ENCODE data around the gene EREG. TPM values are rescaled to one million over a fixed set of nuclear protein-coding genes. Genes with fewer than 3 reads are reported as not detected.

Gene EREG
- total and polyA plus RNA-seq, 9 of the 15 experiments (the other 6 are each of a cell fraction or from before 2014, with no cell fraction given), result 0.97 to 7.3 (median 2.5) TPM

- TF ChIP-seq SMAD2 (IDR thresholded peaks at IDR 0.05; ENCODE audit: low read depth, low read length) (no peak), ESRRA (IDR thresholded peaks at IDR 0.05; ENCODE audit: borderline replicate concordance, low read depth) (no peak), CEBPB (tag; IDR thresholded peaks at IDR 0.05) (peak; percentile 77), ZNF3 (CRISPR knock-in tag; IDR thresholded peaks at IDR 0.05) (no peak), RBM14 (IDR thresholded peaks at IDR 0.05; ENCODE audit: borderline replicate concordance, insufficient read depth, low read depth, low read length) (no peak), RCOR1 (IDR thresholded peaks at IDR 0.05; ENCODE audit: borderline replicate concordance in 1 of 2, low read depth in 2 of 2, low read length in 2 of 2) (no peak), ZFP30 (CRISPR knock-in tag; IDR thresholded peaks at IDR 0.05; ENCODE audit: borderline replicate concordance) (no peak), HOXB6 (CRISPR knock-in tag; IDR thresholded peaks at IDR 0.05; ENCODE audit: borderline replicate concordance) (no peak), STAT5B (CRISPR knock-in tag; IDR thresholded peaks at IDR 0.05) (no peak), SMARCC2 (IDR thresholded peaks at IDR 0.05; ENCODE audit: low read depth) (no peak), ZBTB43 (CRISPR knock-in tag; IDR thresholded peaks at IDR 0.05) (no peak), ZKSCAN1 (IDR thresholded peaks at IDR 0.05; ENCODE audit: low read depth, low read length) (no peak), SAP30 (IDR thresholded peaks at IDR 0.05; ENCODE audit: borderline replicate concordance, insufficient read depth, low read depth, low read length, poor library complexity, severe bottlenecking) (no peak)
- TF ChIP-seq, protein P1, sequence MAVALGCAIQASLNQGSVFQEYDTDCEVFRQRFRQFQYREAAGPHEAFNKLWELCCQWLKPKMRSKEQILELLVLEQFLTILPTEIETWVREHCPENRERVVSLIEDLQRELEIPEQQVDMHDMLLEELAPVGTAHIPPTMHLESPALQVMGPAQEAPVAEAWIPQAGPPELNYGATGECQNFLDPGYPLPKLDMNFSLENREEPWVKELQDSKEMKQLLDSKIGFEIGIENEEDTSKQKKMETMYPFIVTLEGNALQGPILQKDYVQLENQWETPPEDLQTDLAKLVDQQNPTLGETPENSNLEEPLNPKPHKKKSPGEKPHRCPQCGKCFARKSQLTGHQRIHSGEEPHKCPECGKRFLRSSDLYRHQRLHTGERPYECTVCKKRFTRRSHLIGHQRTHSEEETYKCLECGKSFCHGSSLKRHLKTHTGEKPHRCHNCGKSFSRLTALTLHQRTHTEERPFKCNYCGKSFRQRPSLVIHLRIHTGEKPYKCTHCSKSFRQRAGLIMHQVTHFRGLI (CRISPR knock-in tag; IDR thresholded peaks at IDR 0.05), result no peak
- TF ChIP-seq, protein P2, sequence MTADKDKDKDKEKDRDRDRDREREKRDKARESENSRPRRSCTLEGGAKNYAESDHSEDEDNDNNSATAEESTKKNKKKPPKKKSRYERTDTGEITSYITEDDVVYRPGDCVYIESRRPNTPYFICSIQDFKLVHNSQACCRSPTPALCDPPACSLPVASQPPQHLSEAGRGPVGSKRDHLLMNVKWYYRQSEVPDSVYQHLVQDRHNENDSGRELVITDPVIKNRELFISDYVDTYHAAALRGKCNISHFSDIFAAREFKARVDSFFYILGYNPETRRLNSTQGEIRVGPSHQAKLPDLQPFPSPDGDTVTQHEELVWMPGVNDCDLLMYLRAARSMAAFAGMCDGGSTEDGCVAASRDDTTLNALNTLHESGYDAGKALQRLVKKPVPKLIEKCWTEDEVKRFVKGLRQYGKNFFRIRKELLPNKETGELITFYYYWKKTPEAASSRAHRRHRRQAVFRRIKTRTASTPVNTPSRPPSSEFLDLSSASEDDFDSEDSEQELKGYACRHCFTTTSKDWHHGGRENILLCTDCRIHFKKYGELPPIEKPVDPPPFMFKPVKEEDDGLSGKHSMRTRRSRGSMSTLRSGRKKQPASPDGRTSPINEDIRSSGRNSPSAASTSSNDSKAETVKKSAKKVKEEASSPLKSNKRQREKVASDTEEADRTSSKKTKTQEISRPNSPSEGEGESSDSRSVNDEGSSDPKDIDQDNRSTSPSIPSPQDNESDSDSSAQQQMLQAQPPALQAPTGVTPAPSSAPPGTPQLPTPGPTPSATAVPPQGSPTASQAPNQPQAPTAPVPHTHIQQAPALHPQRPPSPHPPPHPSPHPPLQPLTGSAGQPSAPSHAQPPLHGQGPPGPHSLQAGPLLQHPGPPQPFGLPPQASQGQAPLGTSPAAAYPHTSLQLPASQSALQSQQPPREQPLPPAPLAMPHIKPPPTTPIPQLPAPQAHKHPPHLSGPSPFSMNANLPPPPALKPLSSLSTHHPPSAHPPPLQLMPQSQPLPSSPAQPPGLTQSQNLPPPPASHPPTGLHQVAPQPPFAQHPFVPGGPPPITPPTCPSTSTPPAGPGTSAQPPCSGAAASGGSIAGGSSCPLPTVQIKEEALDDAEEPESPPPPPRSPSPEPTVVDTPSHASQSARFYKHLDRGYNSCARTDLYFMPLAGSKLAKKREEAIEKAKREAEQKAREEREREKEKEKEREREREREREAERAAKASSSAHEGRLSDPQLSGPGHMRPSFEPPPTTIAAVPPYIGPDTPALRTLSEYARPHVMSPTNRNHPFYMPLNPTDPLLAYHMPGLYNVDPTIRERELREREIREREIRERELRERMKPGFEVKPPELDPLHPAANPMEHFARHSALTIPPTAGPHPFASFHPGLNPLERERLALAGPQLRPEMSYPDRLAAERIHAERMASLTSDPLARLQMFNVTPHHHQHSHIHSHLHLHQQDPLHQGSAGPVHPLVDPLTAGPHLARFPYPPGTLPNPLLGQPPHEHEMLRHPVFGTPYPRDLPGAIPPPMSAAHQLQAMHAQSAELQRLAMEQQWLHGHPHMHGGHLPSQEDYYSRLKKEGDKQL (CRISPR knock-in tag; IDR thresholded peaks at IDR 0.05; ENCODE audit: borderline replicate concordance), result no peak
Observed at GRCh38 chr4:74330295-74330750, 34.6 kb upstream of the EREG start (continued).

Measured in K562 (cell line).